Liver (tissue), 9 donors: Measurements from ENCODE around the gene LMNB1. TPM values are rescaled to one million over a fixed set of nuclear protein-coding genes. Genes with fewer than 3 reads are reported as not detected.

ENCODE experiments used
- DNase-seq: peaks from one replicate; pipeline ENCODE4 v3.0.0-alpha.2; 2017; ENCODE audit warnings: low spot score
- H3K27ac ChIP-seq, 2 donors: one replicate each; pipeline ENCODE4 v1.7.0; 2013; ENCODE audit warnings: inconsistent platforms in 2 of 2, low read length in 2 of 2, control low read depth in 1 of 2, low read depth in 1 of 2, mild to moderate bottlenecking in 1 of 2
- H3K27me3 ChIP-seq, 4 donors: one replicate each; pipeline versions ENCODE4 v1.6.1 to v1.7.0; 2013; ENCODE audit warnings: low read length in 3 of 4, inconsistent platforms in 1 of 4, mild to moderate bottlenecking in 1 of 4, moderate library complexity in 1 of 4; ENCODE audit not compliant: control insufficient read depth in 4 of 4, insufficient read depth in 4 of 4
- H3K36me3 ChIP-seq, 4 donors: one replicate each; pipeline versions ENCODE4 v1.6.1 to v1.7.0; 2013; ENCODE audit warnings: low read length in 3 of 4, mild to moderate bottlenecking in 3 of 4, low read depth in 1 of 4, moderate library complexity in 1 of 4; ENCODE audit not compliant: control insufficient read depth in 4 of 4, insufficient read depth in 3 of 4
- H3K4me1 ChIP-seq, 4 donors: one replicate each; pipeline versions ENCODE4 v1.6.1 to v1.7.0; 2013; ENCODE audit warnings: low read length in 3 of 4, mild to moderate bottlenecking in 3 of 4, moderate library complexity in 1 of 4; ENCODE audit not compliant: control insufficient read depth in 4 of 4, insufficient read depth in 4 of 4
- H3K4me3 ChIP-seq, 3 donors: one replicate each; pipeline versions ENCODE4 v1.6.1 to v1.7.0; 2013; ENCODE audit warnings: low read length in 3 of 3, control low read depth in 1 of 3, low read depth in 1 of 3, mild to moderate bottlenecking in 1 of 3
- H3K9ac ChIP-seq, 2 donors: one replicate each; pipeline ENCODE4 v1.7.0; 2013; ENCODE audit warnings: low read length in 2 of 2, mild to moderate bottlenecking in 2 of 2, moderate library complexity in 2 of 2, control low read depth in 1 of 2, low read depth in 1 of 2
- H3K9me3 ChIP-seq, 4 donors: one replicate each; pipeline versions ENCODE4 v1.6.1 to v1.7.0; 2013; ENCODE audit warnings: low read length in 3 of 4; ENCODE audit not compliant: control insufficient read depth in 4 of 4
- EGR1 ChIP-seq, 2 donors: IDR thresholded peaks; 2 replicates each; pipeline ENCODE4 v1.6.1; 2016 to 2018; ENCODE audit warnings: antibody characterized with exemption in 2 of 2, low read depth in 2 of 2
- FOXA1 ChIP-seq: IDR thresholded peaks from 2 replicates; pipeline ENCODE4 v1.6.1; 2016; ENCODE audit warnings: antibody characterized with exemption
- FOXA2 ChIP-seq: IDR thresholded peaks from 2 replicates; pipeline ENCODE4 v1.6.1; 2016; ENCODE audit warnings: antibody characterized with exemption
- GABPA ChIP-seq, 2 donors: IDR thresholded peaks in 1 of 2; conservative IDR thresholded peaks in 1 of 2; 2 replicates each; pipeline ENCODE4 v1.6.1; 2016; ENCODE audit warnings: antibody characterized with exemption in 2 of 2, mild to moderate bottlenecking in 1 of 2, moderate library complexity in 1 of 2
- HNF4A ChIP-seq, 2 donors: conservative IDR thresholded peaks; 2 replicates each; pipeline ENCODE4 v1.6.1; 2016; ENCODE audit warnings: antibody characterized with exemption in 2 of 2, mild to moderate bottlenecking in 2 of 2
- HNF4G ChIP-seq: IDR thresholded peaks from 2 replicates; pipeline ENCODE4 v1.6.1; 2016; ENCODE audit warnings: antibody characterized with exemption
- JUND ChIP-seq, 2 donors: IDR thresholded peaks; 2 replicates each; pipeline ENCODE4 v1.6.1; 2016; ENCODE audit warnings: antibody characterized with exemption in 2 of 2
- NR2F2 ChIP-seq: IDR thresholded peaks from 2 replicates; pipeline ENCODE4 v1.6.1; 2016; ENCODE audit warnings: antibody characterized with exemption
- RAD21 ChIP-seq, 2 donors: IDR thresholded peaks; 2 replicates each; pipeline ENCODE4 v1.6.1; 2016; ENCODE audit warnings: antibody characterized with exemption in 2 of 2, mild to moderate bottlenecking in 2 of 2
- RXRA ChIP-seq, 2 donors: IDR thresholded peaks; 2 replicates each; pipeline ENCODE4 v1.6.1; 2017 to 2018; ENCODE audit warnings: antibody characterized with exemption in 2 of 2, mild to moderate bottlenecking in 1 of 2
- SP1 ChIP-seq: IDR thresholded peaks from 2 replicates; pipeline ENCODE4 v1.6.1; 2018; ENCODE audit warnings: antibody characterized with exemption, mild to moderate bottlenecking
- TAF1 ChIP-seq: conservative IDR thresholded peaks from 2 replicates; pipeline ENCODE4 v1.6.1; 2016; ENCODE audit warnings: antibody characterized with exemption, mild to moderate bottlenecking
- YY1 ChIP-seq: IDR thresholded peaks from 2 replicates; pipeline ENCODE4 v1.6.1; 2016; ENCODE audit warnings: antibody characterized with exemption, mild to moderate bottlenecking
- WGBS: extraction: QIAGEN DNeasy Blood & Tissue Kit; methylation state at CpG from one replicate; pipeline ENCODE4 v1.1.7; 2013; 5-methylcytosine and 5-hydroxymethylcytosine counted together
- polyA plus RNA-seq, 2 donors: library from polyadenylated mRNA; stranded (reverse) in 1 of 2; unstranded in 1 of 2; fragments of 200-250 nt in 1 of 2; fragments of >200 nt in 1 of 2; fragmentation: Nextera tagmentation in 1 of 2; extraction: Ambion mirVana in 1 of 2; gene quantifications; one replicate each; pipeline versions ENCODE4 v1.2.1 to v1.2.3, GENCODE V29; 2013 to 2015
- total RNA-seq, 2 donors: library from RNA; depleted of rRNA; stranded (reverse); fragments of >200 nt; gene quantifications; one replicate each; pipeline ENCODE4 v1.2.3, GENCODE V29; 2014
- TF ChIP-seq, protein P1 (sequence below): IDR thresholded peaks from 2 replicates; pipeline ENCODE4 v1.6.1; 2016; ENCODE audit warnings: antibody characterized with exemption
- TF ChIP-seq, protein P2 (sequence below): IDR thresholded peaks from 2 replicates; pipeline ENCODE4 v1.6.1; 2016; ENCODE audit warnings: antibody characterized with exemption
- TF ChIP-seq, protein P3 (sequence below): IDR thresholded peaks from 2 replicates; pipeline ENCODE4 v1.6.1; 2016; ENCODE audit warnings: antibody characterized with exemption
- TF ChIP-seq, protein P4 (sequence below): IDR thresholded peaks from 2 replicates; pipeline ENCODE4 v1.6.1; 2016; ENCODE audit warnings: antibody characterized with exemption, mild to moderate bottlenecking
- TF ChIP-seq, protein P5 (sequence below): fragments of 150-350 bp; IDR thresholded peaks from 2 replicates; pipeline ENCODE4 v1.5.1; 2017; ENCODE audit warnings: improper control_type of control experiment, low read depth, low read length; ENCODE audit not compliant: missing input control
- donor health status: healthy.
- donor health status: healthy.
- donor health status: healthy.
- donor health status: healthy.
- donor health status: healthy.

LMNB1 gene
- total and polyA plus RNA-seq, 4 donors, result 0.57 to 45.7 (median 5.6) TPM

DNA sequence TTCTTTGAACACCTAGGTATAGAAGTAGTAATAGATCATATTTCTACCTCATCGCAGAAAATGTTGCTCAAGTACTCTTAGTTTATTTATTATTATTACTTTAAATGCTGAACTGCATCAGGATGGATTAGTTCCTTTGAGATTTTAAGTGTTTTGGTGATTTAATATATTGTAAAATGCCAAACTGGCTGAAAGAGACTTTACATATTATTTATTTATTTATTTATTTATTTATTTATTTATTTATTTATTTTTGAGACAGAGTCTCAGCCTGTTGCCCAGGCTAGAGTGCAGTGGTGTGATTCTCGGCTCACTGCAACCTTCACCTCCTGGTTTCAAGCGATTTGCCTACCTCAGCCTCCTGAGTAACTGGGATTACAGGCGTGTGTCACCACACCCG, 42.3 kb downstream of the LMNB1 start:
- over 99% methylated on average over 5 of the region's 5 CpGs for WGBS
- Histone ChIP-seq H3K9ac (no peak overlapping the region), H3K27me3 (no peaks in the 10 kb centered on the region), H3K9me3 (no peaks in the 10 kb centered on the region), H3K4me3 (no peak overlapping the region), H3K27ac (no peak overlapping the region), H3K4me1 (no peaks in the 10 kb centered on the region), H3K36me3 (peaks cover 0 to 4% (median 3%) of the 10 kb centered on the region in 4 donors)
- TF ChIP-seq TAF1, result no peak
- TF ChIP-seq, protein P1, sequence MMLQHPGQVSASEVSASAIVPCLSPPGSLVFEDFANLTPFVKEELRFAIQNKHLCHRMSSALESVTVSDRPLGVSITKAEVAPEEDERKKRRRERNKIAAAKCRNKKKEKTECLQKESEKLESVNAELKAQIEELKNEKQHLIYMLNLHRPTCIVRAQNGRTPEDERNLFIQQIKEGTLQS, result no peak
- TF ChIP-seq, protein P2, sequence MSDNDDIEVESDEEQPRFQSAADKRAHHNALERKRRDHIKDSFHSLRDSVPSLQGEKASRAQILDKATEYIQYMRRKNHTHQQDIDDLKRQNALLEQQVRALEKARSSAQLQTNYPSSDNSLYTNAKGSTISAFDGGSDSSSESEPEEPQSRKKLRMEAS, result no peak
- TF ChIP-seq RXRA (IDR thresholded peaks at IDR 0.05), result no peak
- no peak for TF ChIP-seq YY1
- TF ChIP-seq RAD21 (IDR thresholded peaks at IDR 0.05), result no peak
- TF ChIP-seq HNF4A (conservative IDR thresholded peaks at IDR 0.05), result no peak
- TF ChIP-seq, protein P3, sequence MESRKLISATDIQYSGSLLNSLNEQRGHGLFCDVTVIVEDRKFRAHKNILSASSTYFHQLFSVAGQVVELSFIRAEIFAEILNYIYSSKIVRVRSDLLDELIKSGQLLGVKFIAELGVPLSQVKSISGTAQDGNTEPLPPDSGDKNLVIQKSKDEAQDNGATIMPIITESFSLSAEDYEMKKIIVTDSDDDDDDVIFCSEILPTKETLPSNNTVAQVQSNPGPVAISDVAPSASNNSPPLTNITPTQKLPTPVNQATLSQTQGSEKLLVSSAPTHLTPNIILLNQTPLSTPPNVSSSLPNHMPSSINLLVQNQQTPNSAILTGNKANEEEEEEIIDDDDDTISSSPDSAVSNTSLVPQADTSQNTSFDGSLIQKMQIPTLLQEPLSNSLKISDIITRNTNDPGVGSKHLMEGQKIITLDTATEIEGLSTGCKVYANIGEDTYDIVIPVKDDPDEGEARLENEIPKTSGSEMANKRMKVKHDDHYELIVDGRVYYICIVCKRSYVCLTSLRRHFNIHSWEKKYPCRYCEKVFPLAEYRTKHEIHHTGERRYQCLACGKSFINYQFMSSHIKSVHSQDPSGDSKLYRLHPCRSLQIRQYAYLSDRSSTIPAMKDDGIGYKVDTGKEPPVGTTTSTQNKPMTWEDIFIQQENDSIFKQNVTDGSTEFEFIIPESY, result no peak
- no peak for TF ChIP-seq SP1
- no peak for TF ChIP-seq HNF4G
- TF ChIP-seq, protein P4, sequence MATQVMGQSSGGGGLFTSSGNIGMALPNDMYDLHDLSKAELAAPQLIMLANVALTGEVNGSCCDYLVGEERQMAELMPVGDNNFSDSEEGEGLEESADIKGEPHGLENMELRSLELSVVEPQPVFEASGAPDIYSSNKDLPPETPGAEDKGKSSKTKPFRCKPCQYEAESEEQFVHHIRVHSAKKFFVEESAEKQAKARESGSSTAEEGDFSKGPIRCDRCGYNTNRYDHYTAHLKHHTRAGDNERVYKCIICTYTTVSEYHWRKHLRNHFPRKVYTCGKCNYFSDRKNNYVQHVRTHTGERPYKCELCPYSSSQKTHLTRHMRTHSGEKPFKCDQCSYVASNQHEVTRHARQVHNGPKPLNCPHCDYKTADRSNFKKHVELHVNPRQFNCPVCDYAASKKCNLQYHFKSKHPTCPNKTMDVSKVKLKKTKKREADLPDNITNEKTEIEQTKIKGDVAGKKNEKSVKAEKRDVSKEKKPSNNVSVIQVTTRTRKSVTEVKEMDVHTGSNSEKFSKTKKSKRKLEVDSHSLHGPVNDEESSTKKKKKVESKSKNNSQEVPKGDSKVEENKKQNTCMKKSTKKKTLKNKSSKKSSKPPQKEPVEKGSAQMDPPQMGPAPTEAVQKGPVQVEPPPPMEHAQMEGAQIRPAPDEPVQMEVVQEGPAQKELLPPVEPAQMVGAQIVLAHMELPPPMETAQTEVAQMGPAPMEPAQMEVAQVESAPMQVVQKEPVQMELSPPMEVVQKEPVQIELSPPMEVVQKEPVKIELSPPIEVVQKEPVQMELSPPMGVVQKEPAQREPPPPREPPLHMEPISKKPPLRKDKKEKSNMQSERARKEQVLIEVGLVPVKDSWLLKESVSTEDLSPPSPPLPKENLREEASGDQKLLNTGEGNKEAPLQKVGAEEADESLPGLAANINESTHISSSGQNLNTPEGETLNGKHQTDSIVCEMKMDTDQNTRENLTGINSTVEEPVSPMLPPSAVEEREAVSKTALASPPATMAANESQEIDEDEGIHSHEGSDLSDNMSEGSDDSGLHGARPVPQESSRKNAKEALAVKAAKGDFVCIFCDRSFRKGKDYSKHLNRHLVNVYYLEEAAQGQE, result no peak
- TF ChIP-seq, protein P5, sequence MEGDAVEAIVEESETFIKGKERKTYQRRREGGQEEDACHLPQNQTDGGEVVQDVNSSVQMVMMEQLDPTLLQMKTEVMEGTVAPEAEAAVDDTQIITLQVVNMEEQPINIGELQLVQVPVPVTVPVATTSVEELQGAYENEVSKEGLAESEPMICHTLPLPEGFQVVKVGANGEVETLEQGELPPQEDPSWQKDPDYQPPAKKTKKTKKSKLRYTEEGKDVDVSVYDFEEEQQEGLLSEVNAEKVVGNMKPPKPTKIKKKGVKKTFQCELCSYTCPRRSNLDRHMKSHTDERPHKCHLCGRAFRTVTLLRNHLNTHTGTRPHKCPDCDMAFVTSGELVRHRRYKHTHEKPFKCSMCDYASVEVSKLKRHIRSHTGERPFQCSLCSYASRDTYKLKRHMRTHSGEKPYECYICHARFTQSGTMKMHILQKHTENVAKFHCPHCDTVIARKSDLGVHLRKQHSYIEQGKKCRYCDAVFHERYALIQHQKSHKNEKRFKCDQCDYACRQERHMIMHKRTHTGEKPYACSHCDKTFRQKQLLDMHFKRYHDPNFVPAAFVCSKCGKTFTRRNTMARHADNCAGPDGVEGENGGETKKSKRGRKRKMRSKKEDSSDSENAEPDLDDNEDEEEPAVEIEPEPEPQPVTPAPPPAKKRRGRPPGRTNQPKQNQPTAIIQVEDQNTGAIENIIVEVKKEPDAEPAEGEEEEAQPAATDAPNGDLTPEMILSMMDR, result no peak
- TF ChIP-seq GABPA (IDR thresholded peaks at IDR 0.05 in 1 of 2, conservative IDR thresholded peaks at IDR 0.05 in 1 of 2), result no peak
- TF ChIP-seq EGR1 (IDR thresholded peaks at IDR 0.05; ENCODE audit: low read depth in 2 of 2), result no peak
- no peak for TF ChIP-seq FOXA2
- TF ChIP-seq NR2F2, result no peak
- TF ChIP-seq FOXA1, result no peak
- TF ChIP-seq JUND (IDR thresholded peaks at IDR 0.05), result no peak
- DNase-seq, result no peak
